Peyer's patch (tissue), 4 donors: ENCODE measurements around the gene PCDHGB6. TPM values are rescaled to one million over a fixed set of nuclear protein-coding genes. Genes with fewer than 3 reads are reported as not detected.
A peak's percentile ranks its signal among the peaks of the same experiment; 100 is the strongest.

ENCODE experiments used
- DNase-seq, 3 donors: peaks; one replicate each; pipeline ENCODE4 v3.0.0-alpha.2; 2017 to 2019
- H3K27ac ChIP-seq, 4 donors: fragments of 200-600 bp; sonication (generic); one replicate each; pipeline ENCODE4 v1.5.1; 2016 to 2019
- H3K27me3 ChIP-seq, 2 donors: fragments of 200-600 bp; sonication (generic); one replicate each; pipeline ENCODE4 v1.5.1; 2019
- H3K36me3 ChIP-seq, 3 donors: fragments of 200-600 bp; sonication (generic); one replicate each; pipeline ENCODE4 v1.5.1; 2016 to 2019
- H3K4me1 ChIP-seq, 4 donors: fragments of 200-600 bp; sonication (generic); one replicate each; pipeline ENCODE4 v1.5.1; 2016 to 2019
- H3K4me3 ChIP-seq, 4 donors: fragments of 200-600 bp; sonication (generic); 1 replicate in 3 of 4; 2 replicates in 1 of 4; pipeline ENCODE4 v1.5.1; 2016 to 2019; ENCODE audit warnings: mild to moderate bottlenecking in 1 of 4
- H3K9me3 ChIP-seq, 4 donors: fragments of 200-600 bp; sonication (generic); one replicate each; pipeline ENCODE4 v1.5.1; 2016 to 2019; ENCODE audit warnings: mild to moderate bottlenecking in 1 of 4
- POLR2A ChIP-seq, 2 donors: fragments of 450-650 bp; IDR thresholded peaks; one replicate each; pipeline ENCODE4 v1.5.1; 2017; ENCODE audit warnings: antibody characterized with exemption in 2 of 2, mild to moderate bottlenecking in 2 of 2, moderate library complexity in 2 of 2
- total RNA-seq, 4 donors: library from RNA; depleted of rRNA; stranded (reverse); fragments of >200 nt; gene quantifications; one replicate each; pipeline ENCODE4 v1.1.0, GENCODE V29; 2016
- TF ChIP-seq, protein P1 (sequence below), 6 experiments: fragments of 450-650 bp in 4 of 6; fragments of 200-600 bp in 2 of 6; sonication (generic) in 1 of 6; IDR thresholded peaks; one replicate each; pipeline ENCODE4 v1.5.1; 2017 to 2019; ENCODE audit warnings: antibody characterized with exemption in 6 of 6, mild to moderate bottlenecking in 3 of 6, moderate library complexity in 1 of 6

Gene PCDHGB6
- total RNA-seq, 4 donors from 2014 or later, result 1.1 to 7.4 (median 3.3) TPM

- Histone ChIP-seq H3K27me3 (no peaks in the 10 kb centered on the region), H3K4me3 (no peak overlapping the region), H3K9me3 (peaks cover 0 to 77% (median 10%) of the 10 kb centered on the region in 4 donors), H3K27ac (no peak overlapping the region), H3K4me1 (no peaks in the 10 kb centered on the region), H3K36me3 (no peaks in the 10 kb centered on the region)
- TF ChIP-seq POLR2A (IDR thresholded peaks at IDR 0.05), result no peak
- TF ChIP-seq, protein P1, sequence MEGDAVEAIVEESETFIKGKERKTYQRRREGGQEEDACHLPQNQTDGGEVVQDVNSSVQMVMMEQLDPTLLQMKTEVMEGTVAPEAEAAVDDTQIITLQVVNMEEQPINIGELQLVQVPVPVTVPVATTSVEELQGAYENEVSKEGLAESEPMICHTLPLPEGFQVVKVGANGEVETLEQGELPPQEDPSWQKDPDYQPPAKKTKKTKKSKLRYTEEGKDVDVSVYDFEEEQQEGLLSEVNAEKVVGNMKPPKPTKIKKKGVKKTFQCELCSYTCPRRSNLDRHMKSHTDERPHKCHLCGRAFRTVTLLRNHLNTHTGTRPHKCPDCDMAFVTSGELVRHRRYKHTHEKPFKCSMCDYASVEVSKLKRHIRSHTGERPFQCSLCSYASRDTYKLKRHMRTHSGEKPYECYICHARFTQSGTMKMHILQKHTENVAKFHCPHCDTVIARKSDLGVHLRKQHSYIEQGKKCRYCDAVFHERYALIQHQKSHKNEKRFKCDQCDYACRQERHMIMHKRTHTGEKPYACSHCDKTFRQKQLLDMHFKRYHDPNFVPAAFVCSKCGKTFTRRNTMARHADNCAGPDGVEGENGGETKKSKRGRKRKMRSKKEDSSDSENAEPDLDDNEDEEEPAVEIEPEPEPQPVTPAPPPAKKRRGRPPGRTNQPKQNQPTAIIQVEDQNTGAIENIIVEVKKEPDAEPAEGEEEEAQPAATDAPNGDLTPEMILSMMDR (IDR thresholded peaks at IDR 0.05), result no peak
- no peak for DNase-seq
These were observed 41.6 kb upstream of the PCDHGB6 start for GRCh38 chr5:141366016-141366896.

GRCh38 chr5:141369994-141370848 lies 37.6 kb upstream of the PCDHGB6 start, which contains the start of gene PCDHGB3:
TSS of gene PCDHGB3 (plus strand) at chr5:141370242. CDS start at chr5:141370395, 153 bp downstream.
- H3K4me1 ChIP-seq, result no peaks in the 10 kb centered on the region
- H3K36me3 ChIP-seq, result no peaks in the 10 kb centered on the region
- H3K9me3 ChIP-seq, result peaks cover 0 to 79% (median 9%) of the 10 kb centered on the region in 4 donors
- peak within 1 kb of the TSS; percentile 0 to 24 (median 14) for H3K4me3 ChIP-seq
- no peaks in the 10 kb centered on the region for H3K27me3 ChIP-seq
- no peak within 1 kb of the TSS for H3K27ac ChIP-seq
- no peak for DNase-seq
- no peak for TF ChIP-seq POLR2A (IDR thresholded peaks at IDR 0.05)
- TF ChIP-seq, protein P1 (IDR thresholded peaks at IDR 0.05), result peak in 4 of 6 experiments; percentile 14 to 25 (median 16)

- no peaks in the 10 kb centered on the region for H3K36me3 ChIP-seq
- no peaks in the 10 kb centered on the region for H3K27me3 ChIP-seq
- no peak for TF ChIP-seq POLR2A (IDR thresholded peaks at IDR 0.05)
- TF ChIP-seq, protein P1 (IDR thresholded peaks at IDR 0.05), result no peak
- DNase-seq, result no peak
- no peak overlapping the region for H3K27ac ChIP-seq
- H3K4me1 ChIP-seq, result no peaks in the 10 kb centered on the region
- H3K4me3 ChIP-seq, result no peak overlapping the region
- H3K9me3 ChIP-seq, result peaks cover 0 to 75% (median 14%) of the 10 kb centered on the region in 4 donors
These were observed 36.0 kb upstream of the PCDHGB6 start for GRCh38 chr5:141371572-141372475.

DNA sequence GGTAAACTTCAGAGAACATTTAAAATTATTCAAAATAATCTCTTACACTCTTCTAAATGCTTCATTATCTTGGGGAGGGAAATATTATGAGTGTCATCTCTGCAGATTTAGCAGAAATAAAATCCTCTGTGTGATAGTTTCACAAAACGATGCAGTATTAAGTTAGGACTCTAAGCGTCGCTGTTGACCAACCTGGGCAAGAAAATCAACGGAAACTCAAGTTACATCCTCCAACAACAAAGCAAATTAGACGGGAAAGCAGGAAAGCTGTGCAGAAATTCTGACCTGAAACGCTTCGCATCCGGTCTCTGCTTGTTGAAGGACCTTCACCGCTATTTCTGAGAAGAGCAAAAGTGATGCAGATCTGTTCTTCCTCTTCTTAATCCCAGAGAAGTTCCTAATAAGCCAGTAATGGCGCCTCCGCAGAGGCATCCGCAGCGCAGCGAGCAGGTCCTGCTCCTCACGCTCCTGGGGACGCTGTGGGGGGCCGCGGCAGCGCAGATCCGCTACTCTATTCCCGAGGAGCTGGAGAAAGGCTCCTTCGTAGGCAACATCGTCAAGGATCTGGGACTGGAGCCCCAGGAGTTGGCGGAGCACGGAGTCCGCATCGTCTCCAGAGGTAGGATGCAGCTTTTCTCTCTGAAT lies 34.0 kb upstream of the PCDHGB6 start, which contains the start of gene PCDHGA6:
TSS of gene PCDHGA6 (plus strand) at position 219 of the 645 bp plus-strand sequence. CDS start at position 412, 193 bp downstream.
- Histone ChIP-seq H3K27me3 (no peaks in the 10 kb centered on the region), H3K27ac (no peak within 1 kb of the TSS), H3K4me3 (no peak within 1 kb of the TSS), H3K36me3 (no peaks in the 10 kb centered on the region), H3K4me1 (no peaks in the 10 kb centered on the region), H3K9me3 (peaks cover 0 to 70% (median 16%) of the 10 kb centered on the region in 4 donors)
- no peak for DNase-seq
- no peak for TF ChIP-seq POLR2A (IDR thresholded peaks at IDR 0.05)
- TF ChIP-seq, protein P1 (IDR thresholded peaks at IDR 0.05), result peak in 2 of 6 experiments; percentile 5 to 20
